ENCODE data around the gene ACSM5. TPM values are rescaled to one million over a fixed set of nuclear protein-coding genes. Genes with fewer than 3 reads are reported as not detected.

Gene ACSM5
- total RNA-seq, 1 donor from 2014 or later, result 0.12 TPM

GRCh38 chr16:20485408-20485807 is 76.1 kb downstream of the ACSM5 start:
- no peak for TF ChIP-seq CTCF (conservative IDR thresholded peaks at IDR 0.05; ENCODE audit: low read depth, low read length)
- DNase-seq (ENCODE audit: low read depth), result no peak

More at GRCh38 chr16:20485408-20485807, 76.1 kb downstream of the ACSM5 start:
- H3K4me3 ChIP-seq (ENCODE audit: low read depth, low read length), result no peak overlapping the region

Other genes with a start within 250 kb of the ACSM5 start
- not detected in 2 replicates for gene GP2, start 82.0 kb upstream of the ACSM5 start, total RNA-seq
- gene UMOD, start 56.8 kb upstream of the ACSM5 start, total RNA-seq, result not detected in 2 replicates
- gene PDILT, start 4.8 kb upstream of the ACSM5 start, total RNA-seq, result not detected in 2 replicates
- 0.12 TPM in 1 of 2 replicates, not detected in the other for gene ACSM2A, start 42.0 kb downstream of the ACSM5 start, total RNA-seq
- gene ACSM2B, start 166.8 kb downstream of the ACSM5 start, total RNA-seq, result not detected in 2 replicates

Data from epithelial cell of proximal tubule (primary cell).